AG04449 (cell line): Measurements from ENCODE around the gene MISP3.

ENCODE experiments used
- CTCF ChIA-PET: fragments of 350-600 bp; formaldehyde crosslinking; extraction: SDS; loops from one replicate; lab custom pipeline; 2021; ENCODE audit warnings: antibody characterized with exemption; lab: Yijun Ruan, JAX
- POLR2A ChIA-PET: fragments of 400-600, 350-600 bp; formaldehyde crosslinking; extraction: SDS; loops from one replicate; lab custom pipeline; 2020; ENCODE audit warnings: antibody characterized with exemption, inconsistent platforms; lab: Yijun Ruan, JAX
- DNase-seq: peaks from one replicate; pipeline ENCODE4 v3.0.0-alpha.2; 2010; ENCODE audit warnings: low read depth, low spot score
- H3K4me3 ChIP-seq: 2 replicates; pipeline ENCODE4 v1.5.1; 2011; ENCODE audit warnings: low read depth, mild to moderate bottlenecking, control low read depth, low read length
- CTCF ChIP-seq: IDR thresholded peaks from one replicate; pipeline ENCODE4 v1.5.1; 2011; ENCODE audit warnings: mild to moderate bottlenecking, moderate library complexity, low read length, control low read depth, inconsistent platforms; ENCODE audit not compliant: insufficient read depth; ENCODE audit errors: missing control alignments

The MISP3 gene

DNA sequence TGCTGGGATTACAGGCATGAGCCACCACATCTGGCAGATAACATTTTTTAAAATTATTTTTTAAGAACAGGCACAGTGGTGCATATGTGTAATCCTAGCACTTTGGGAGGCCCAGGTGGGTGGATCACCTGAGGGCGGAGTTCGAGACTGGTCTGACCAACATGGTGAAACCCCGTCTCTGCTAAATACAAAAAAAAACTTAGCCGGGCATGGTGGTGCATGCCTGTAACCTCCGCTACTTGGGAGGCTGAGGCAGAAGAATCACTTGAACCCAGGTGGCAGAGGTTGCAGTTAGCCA lies 10.1 kb upstream of the MISP3 start:
- no peak for DNase-seq
- ChIA-PET POLR2A (no interaction called here), CTCF (interaction anchor here (0.6 kb wide), 2 partner anchors 10 to 36 kb away, joined by 3 read pairs; partner anchors contain the start of gene MISP3)
- TF ChIP-seq CTCF: no peak
- no peak overlapping the region for H3K4me3 ChIP-seq

DNA sequence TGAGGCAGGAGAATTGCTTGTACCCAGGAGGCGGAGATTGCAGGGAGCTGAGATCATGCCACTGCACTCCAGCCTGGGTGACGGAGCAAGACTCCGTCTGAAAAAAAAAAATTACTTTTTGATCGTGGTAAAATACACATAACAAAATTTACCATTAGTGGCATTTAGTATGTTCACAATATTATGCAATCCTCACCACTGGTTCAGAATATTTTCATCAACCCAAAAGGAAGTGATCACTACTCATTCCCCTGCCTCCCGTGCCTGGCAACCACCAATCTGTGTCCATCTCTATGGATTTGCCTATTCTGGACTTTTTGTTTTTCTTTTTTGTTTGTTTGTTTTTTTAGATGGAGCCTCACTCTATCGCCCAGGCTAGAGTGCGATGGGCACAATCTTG lies 9.5 kb upstream of the MISP3 start:
- no peak overlapping the region for H3K4me3 ChIP-seq
- TF ChIP-seq CTCF: no peak
- ChIA-PET CTCF (interaction anchor here (1.0 kb wide), 1 partner anchor 9 kb away, joined by 5 read pairs; the partner anchor contains the start of gene MISP3), POLR2A (no interaction called here)
- no peak for DNase-seq

DNA sequence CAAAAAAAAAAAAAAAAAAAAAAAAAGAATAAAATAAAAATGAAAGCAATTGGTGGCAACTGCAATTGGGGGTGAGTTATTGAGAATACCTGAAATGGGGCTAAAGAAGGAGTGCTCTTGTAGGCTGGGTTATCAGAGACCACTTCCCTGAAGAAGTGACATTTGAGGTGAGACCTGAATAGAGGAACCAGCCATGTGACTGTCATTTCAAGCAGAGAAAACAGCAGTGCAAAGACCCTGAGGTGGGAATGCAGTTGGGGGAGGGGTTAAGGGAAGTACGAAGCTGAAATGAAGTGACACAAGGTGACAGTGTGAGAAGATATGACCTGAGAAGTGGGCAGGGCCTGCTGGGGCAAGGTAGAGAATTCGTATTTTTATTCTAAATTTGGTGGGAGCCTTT lies 6.5 kb upstream of the MISP3 start:
- CTCF ChIA-PET: no interaction called here
- no peak overlapping the region for H3K4me3 ChIP-seq
- TF ChIP-seq CTCF: no peak
- POLR2A ChIA-PET: no interaction called here
- no peak for DNase-seq

DNA sequence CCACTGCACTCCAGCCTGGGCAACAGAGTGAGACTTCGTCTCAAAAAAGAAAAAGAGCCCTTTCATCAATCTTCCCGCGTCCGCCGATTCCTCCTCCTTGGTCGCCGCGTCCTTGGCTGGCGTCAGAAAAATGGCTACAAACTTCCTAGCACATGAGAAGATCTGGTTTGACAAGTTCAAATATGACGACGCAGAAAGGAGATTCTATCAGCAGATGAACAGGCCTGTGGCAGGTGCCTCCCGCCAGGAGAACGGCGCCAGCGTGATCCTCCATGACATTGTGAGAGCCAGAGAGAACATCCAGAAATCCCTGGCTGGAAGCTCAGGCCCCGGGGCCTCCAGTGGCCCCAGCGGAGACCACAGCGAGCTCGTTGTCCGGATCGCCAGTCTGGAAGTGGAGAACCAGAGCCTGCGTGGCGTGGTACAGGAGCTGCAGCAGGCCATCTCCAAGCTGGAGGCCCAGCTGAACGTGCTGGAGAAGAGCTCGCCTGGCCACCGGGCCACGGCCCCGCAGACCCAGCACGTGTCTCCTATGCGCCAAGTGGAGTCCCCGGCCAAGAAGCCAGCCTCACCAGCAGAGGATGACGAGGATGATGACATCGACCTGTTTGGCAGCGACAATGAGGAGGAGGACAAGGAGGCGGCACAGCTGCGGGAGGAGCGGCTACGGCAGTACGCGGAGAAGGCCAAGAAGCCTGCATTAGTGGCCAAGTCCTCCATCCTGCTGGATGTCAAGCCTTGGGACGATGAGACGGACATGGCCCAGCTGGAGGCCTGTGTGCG lies 2.1 kb upstream of the MISP3 start:
- TF ChIP-seq CTCF: no peak
- CTCF ChIA-PET: interaction anchor here (1.0 to 7.2 kb wide), 7 partner anchors 12 to 189 kb away, joined by 3 to 117 read pairs (median 15); partner anchors contain the start of genes PALM3 and PODNL1
- POLR2A ChIA-PET: no interaction called here
- no peak overlapping the region for H3K4me3 ChIP-seq
- DNase-seq: no peak

- peak overlapping the region; percentile 68 for H3K4me3 ChIP-seq
- ChIA-PET CTCF (interaction anchor here (0.6 to 7.2 kb wide), 39 partner anchors 9 to 205 kb away, joined by 3 to 117 read pairs (median 4); partner anchors contain the start of genes ASF1B, IL27RA, NANOS3 and PALM3), POLR2A (no interaction called here)
- DNase-seq: no peak
- peak; percentile 29 for TF ChIP-seq CTCF
Observed at GRCh38 chr19:14073261-14073924, 807 bp downstream of the MISP3 start.
